HG03460 (cell line): ENCODE results near the gene EFTUD2.

Experiments used
- ATAC-seq: cut with Tn5 transposase; IDR thresholded peaks from one replicate; pipeline ENCODE4 v1.9.1; 2021; ENCODE audit not compliant: unreplicated experiment

Gene EFTUD2

GRCh38 chr17:44889003-44889402 lies 10.2 kb downstream of the EFTUD2 start:
- ATAC-seq, result no peak

- ATAC-seq, result no peak
These were observed 11.0 kb downstream of the EFTUD2 start for GRCh38 chr17:44887971-44888954.

- no peak for ATAC-seq
These were observed 12.2 kb downstream of the EFTUD2 start for GRCh38 chr17:44887016-44887415.

GRCh38 chr17:44884941-44885340 lies 14.3 kb downstream of the EFTUD2 start:
- ATAC-seq, result no peak

- ATAC-seq, result no peak
These were observed 18.1 kb downstream of the EFTUD2 start for GRCh38 chr17:44881145-44881544.

- no peak for ATAC-seq
These were observed 19.2 kb downstream of the EFTUD2 start for GRCh38 chr17:44880062-44880461.

GRCh38 chr17:44879376-44879775 lies 19.9 kb downstream of the EFTUD2 start:
- no peak for ATAC-seq

GRCh38 chr17:44878627-44879221 lies 20.5 kb downstream of the EFTUD2 start:
- no peak for ATAC-seq

- ATAC-seq, result no peak
These were observed 22.1 kb downstream of the EFTUD2 start for GRCh38 chr17:44877121-44877520.

GRCh38 chr17:44875761-44876160 lies 23.5 kb downstream of the EFTUD2 start:
- no peak for ATAC-seq

GRCh38 chr17:44872131-44872768 lies 27.0 kb downstream of the EFTUD2 start:
- no peak for ATAC-seq

GRCh38 chr17:44871556-44871955 lies 27.7 kb downstream of the EFTUD2 start:
- no peak for ATAC-seq

GRCh38 chr17:44867841-44868240 lies 31.4 kb downstream of the EFTUD2 start:
- no peak for ATAC-seq

GRCh38 chr17:44865931-44866330 lies 33.3 kb downstream of the EFTUD2 start:
- no peak for ATAC-seq

GRCh38 chr17:44865231-44865660 lies 34.0 kb downstream of the EFTUD2 start:
- ATAC-seq, result no peak

GRCh38 chr17:44864831-44865230 lies 34.4 kb downstream of the EFTUD2 start:
- ATAC-seq, result no peak

- no peak for ATAC-seq
These were observed 36.0 kb downstream of the EFTUD2 start for GRCh38 chr17:44863061-44863918.

- no peak for ATAC-seq
These were observed 36.8 kb downstream of the EFTUD2 start for GRCh38 chr17:44862278-44862914.

- ATAC-seq, result no peak
These were observed 39.5 kb downstream of the EFTUD2 start for GRCh38 chr17:44859701-44860100.

- ATAC-seq, result no peak
These were observed 45.1 kb downstream of the EFTUD2 start for GRCh38 chr17:44854192-44854591.
